ENCODE data around the gene CLP1. TPM values are rescaled to one million over a fixed set of nuclear protein-coding genes. Genes with fewer than 3 reads are reported as not detected.

CLP1 gene
- polyA plus RNA-seq, 1 donor (not counting 4 experiments of a cell fraction or from before 2014, with no cell fraction given): 25.0 TPM

DNA sequence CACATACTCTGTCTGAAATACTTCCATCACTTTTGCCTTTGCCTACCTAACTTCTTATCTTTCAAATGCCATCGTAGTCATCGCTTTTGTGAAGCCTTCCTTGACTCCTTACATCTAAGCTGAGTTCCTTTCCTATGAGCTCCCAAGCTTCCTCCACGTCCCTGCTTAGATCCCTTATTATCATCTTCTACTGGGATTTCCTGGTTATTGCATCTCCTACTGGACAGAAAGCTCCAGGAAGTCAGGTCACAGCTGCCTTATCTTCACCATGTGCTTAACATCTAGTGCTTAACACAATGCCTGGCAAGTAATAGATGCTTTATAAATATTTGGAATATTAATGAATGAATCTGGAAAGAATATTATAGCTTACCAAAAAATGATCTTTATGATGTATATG lies 13.8 kb upstream of the CLP1 start:
- no peak for FAIRE-seq

DNA sequence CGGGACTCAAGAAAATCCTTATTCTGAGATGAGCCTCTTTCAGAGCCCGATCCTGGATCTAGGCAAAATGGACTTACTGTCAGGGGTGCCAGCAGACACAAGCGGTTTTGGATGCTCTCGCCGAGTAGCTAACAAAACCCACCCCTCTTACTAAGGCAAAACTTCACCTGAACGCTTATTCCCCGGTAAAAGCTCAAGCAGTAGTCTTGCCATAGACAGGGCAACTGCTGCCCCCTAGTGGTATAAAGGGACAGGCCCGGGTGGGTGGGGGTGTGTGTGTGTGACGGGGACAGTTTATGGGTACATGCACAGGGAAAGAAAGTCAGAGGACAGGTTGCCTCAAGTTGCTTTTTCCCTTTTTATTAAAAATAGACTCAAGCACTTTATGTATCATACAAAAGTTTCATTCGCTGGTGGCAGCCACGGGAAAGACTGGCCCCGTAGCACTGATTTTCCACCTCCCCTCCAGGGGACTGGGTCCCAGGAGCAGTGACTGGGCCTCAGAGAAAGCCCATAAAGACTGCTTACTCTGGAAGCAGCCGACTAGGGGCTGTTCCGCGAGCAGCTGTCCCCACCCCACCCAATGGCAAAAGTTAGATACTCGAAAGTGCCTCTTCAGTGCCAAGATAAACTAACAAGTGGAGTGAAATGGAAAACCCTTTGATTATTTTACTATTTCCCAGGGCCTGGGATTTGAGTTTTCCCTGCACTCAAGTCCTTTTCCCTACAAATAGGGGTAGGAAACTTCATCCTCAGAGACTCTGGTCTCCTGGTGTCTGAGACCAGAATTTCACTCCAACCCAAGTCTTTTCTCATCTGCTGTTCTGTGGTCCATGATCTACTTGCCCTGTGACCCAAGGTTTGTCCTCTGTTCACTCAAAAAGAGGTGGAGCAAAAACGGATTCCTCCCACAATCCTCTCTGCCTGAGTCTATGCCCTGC lies 12.5 kb upstream of the CLP1 start:
- no peak overlapping the region for H2AFZ ChIP-seq (ENCODE audit: control insufficient read depth, low read length)
- H3K4me2 ChIP-seq (ENCODE audit: control insufficient read depth, extremely low read depth, insufficient read depth, low read depth, low read length): no peak overlapping the region
- H3K27ac ChIP-seq (ENCODE audit: control insufficient read depth, insufficient read depth, low read length): no peak overlapping the region
- H3K79me2 ChIP-seq (ENCODE audit: control insufficient read depth, insufficient read depth, low read length): peaks cover 14% of the 10 kb centered on the region
- no peaks in the 10 kb centered on the region for H3K9me1 ChIP-seq (ENCODE audit: control insufficient read depth, extremely low read depth, insufficient read depth, low read length)
- DNase-seq (ENCODE audit: low read depth, low spot score) (peak; percentile 59), FAIRE-seq (peak; percentile 20)
- H3K4me3 ChIP-seq (ENCODE audit: control insufficient read depth in 2 of 3, extremely low read depth in 1 of 3, insufficient read depth in 2 of 3, low read depth in 1 of 3, low read length in 3 of 3): no peak overlapping the region
- H3K9me3 ChIP-seq (ENCODE audit: control insufficient read depth, low read depth, low read length): no peaks in the 10 kb centered on the region
- no peak for TF ChIP-seq EZH2 (IDR thresholded peaks at IDR 0.05; ENCODE audit: low read length)
- TF ChIP-seq, protein P1, sequence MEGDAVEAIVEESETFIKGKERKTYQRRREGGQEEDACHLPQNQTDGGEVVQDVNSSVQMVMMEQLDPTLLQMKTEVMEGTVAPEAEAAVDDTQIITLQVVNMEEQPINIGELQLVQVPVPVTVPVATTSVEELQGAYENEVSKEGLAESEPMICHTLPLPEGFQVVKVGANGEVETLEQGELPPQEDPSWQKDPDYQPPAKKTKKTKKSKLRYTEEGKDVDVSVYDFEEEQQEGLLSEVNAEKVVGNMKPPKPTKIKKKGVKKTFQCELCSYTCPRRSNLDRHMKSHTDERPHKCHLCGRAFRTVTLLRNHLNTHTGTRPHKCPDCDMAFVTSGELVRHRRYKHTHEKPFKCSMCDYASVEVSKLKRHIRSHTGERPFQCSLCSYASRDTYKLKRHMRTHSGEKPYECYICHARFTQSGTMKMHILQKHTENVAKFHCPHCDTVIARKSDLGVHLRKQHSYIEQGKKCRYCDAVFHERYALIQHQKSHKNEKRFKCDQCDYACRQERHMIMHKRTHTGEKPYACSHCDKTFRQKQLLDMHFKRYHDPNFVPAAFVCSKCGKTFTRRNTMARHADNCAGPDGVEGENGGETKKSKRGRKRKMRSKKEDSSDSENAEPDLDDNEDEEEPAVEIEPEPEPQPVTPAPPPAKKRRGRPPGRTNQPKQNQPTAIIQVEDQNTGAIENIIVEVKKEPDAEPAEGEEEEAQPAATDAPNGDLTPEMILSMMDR (optimal IDR thresholded peaks at IDR 0.05 in 1 of 3, IDR thresholded peaks at IDR 0.05 in 1 of 3, conservative IDR thresholded peaks at IDR 0.05 in 1 of 3; ENCODE audit: extremely low read depth in 1 of 3, insufficient read depth in 2 of 3, low read length in 3 of 3): peak; percentile 56 to 93 (median 89)
- H4K20me1 ChIP-seq (ENCODE audit: control insufficient read depth, extremely low read depth, insufficient read depth, low read length): peaks cover 20% of the 10 kb centered on the region
- peaks cover 4 to 13% of the 10 kb centered on the region in 2 experiments for H3K36me3 ChIP-seq (ENCODE audit: control insufficient read depth in 2 of 2, extremely low read depth in 1 of 2, insufficient read depth in 2 of 2, low read length in 2 of 2)
- dilution Hi-C loops (cut with MboI; ENCODE audit: extremely low pct_ligation_motif_present, low sequenced_read_pairs): no loop called here
- H3K9ac ChIP-seq (ENCODE audit: control insufficient read depth, extremely low read depth, insufficient read depth, low read length): no peak overlapping the region
- H3K27me3 ChIP-seq (ENCODE audit: control insufficient read depth, extremely low read depth, insufficient read depth, low read length): peaks cover 31% of the 10 kb centered on the region
- peaks cover 48% of the 10 kb centered on the region for H3K4me1 ChIP-seq (ENCODE audit: control insufficient read depth, extremely low read depth, insufficient read depth, low read length)

More for the DNA sequence above, 13.8 kb upstream of the CLP1 start:
- DNase-seq (ENCODE audit: low read depth, low spot score): no peak
- Histone ChIP-seq H3K9me1 (ENCODE audit: control insufficient read depth, extremely low read depth, insufficient read depth, low read length) (no peaks in the 10 kb centered on the region), H3K9me3 (ENCODE audit: control insufficient read depth, low read depth, low read length) (no peaks in the 10 kb centered on the region), H4K20me1 (ENCODE audit: control insufficient read depth, extremely low read depth, insufficient read depth, low read length) (peaks cover 22% of the 10 kb centered on the region), H2AFZ (ENCODE audit: control insufficient read depth, low read length) (no peak overlapping the region), H3K9ac (ENCODE audit: control insufficient read depth, extremely low read depth, insufficient read depth, low read length) (no peak overlapping the region), H3K27ac (ENCODE audit: control insufficient read depth, insufficient read depth, low read length) (no peak overlapping the region), H3K27me3 (ENCODE audit: control insufficient read depth, extremely low read depth, insufficient read depth, low read length) (peaks cover 22% of the 10 kb centered on the region), H3K79me2 (ENCODE audit: control insufficient read depth, insufficient read depth, low read length) (peaks cover 26% of the 10 kb centered on the region), H3K4me1 (ENCODE audit: control insufficient read depth, extremely low read depth, insufficient read depth, low read length) (peaks cover 48% of the 10 kb centered on the region), H3K4me3 (ENCODE audit: control insufficient read depth in 2 of 3, extremely low read depth in 1 of 3, insufficient read depth in 2 of 3, low read depth in 1 of 3, low read length in 3 of 3) (no peak overlapping the region), H3K36me3 (ENCODE audit: control insufficient read depth in 2 of 2, extremely low read depth in 1 of 2, insufficient read depth in 2 of 2, low read length in 2 of 2) (peaks cover 4 to 13% of the 10 kb centered on the region in 2 experiments), H3K4me2 (ENCODE audit: control insufficient read depth, extremely low read depth, insufficient read depth, low read depth, low read length) (no peak overlapping the region)
- dilution Hi-C loops (cut with MboI; ENCODE audit: extremely low pct_ligation_motif_present, low sequenced_read_pairs): no loop called here
- TF ChIP-seq EZH2 (IDR thresholded peaks at IDR 0.05; ENCODE audit: low read length): no peak
- TF ChIP-seq, protein P1 (optimal IDR thresholded peaks at IDR 0.05 in 1 of 3, IDR thresholded peaks at IDR 0.05 in 1 of 3, conservative IDR thresholded peaks at IDR 0.05 in 1 of 3; ENCODE audit: extremely low read depth in 1 of 3, insufficient read depth in 2 of 3, low read length in 3 of 3): no peak
